NT2/D1 (cell line): ENCODE measurements around the gene HNRNPU.

ENCODE experiments used
- DNase-seq: peaks from one replicate; pipeline ENCODE4 v3.0.0-alpha.2; 2011; ENCODE audit warnings: low read depth, low spot score
- H3K27me3 ChIP-seq: 2 replicates; pipeline ENCODE4 v1.6.0; 2011; ENCODE audit warnings: mild to moderate bottlenecking; ENCODE audit not compliant: insufficient read length, insufficient read depth
- H3K36me3 ChIP-seq: 2 replicates; pipeline ENCODE4 v1.6.1; 2011; ENCODE audit warnings: mild to moderate bottlenecking, low read length, mixed read lengths; ENCODE audit not compliant: insufficient read depth, insufficient read length
- H3K4me1 ChIP-seq: 2 replicates; pipeline ENCODE4 v1.5.1; 2011; ENCODE audit not compliant: insufficient read depth, insufficient read length
- H3K4me3 ChIP-seq: 2 replicates; pipeline ENCODE4 v1.5.1; 2011; ENCODE audit warnings: low read depth; ENCODE audit not compliant: insufficient read length
- H3K9ac ChIP-seq: 2 replicates; pipeline ENCODE4 v1.6.0; 2011; ENCODE audit warnings: low read depth; ENCODE audit not compliant: insufficient read length
- H3K9me3 ChIP-seq: 2 replicates; pipeline ENCODE4 v1.5.1; 2011; ENCODE audit warnings: mild to moderate bottlenecking, low read length; ENCODE audit not compliant: insufficient read depth
- SUZ12 ChIP-seq: IDR thresholded peaks from 2 replicates; pipeline ENCODE4 v1.6.1; 2011; ENCODE audit not compliant: insufficient read length, insufficient read depth; ENCODE audit errors: extremely low read depth
- YY1 ChIP-seq: IDR thresholded peaks from 2 replicates; pipeline ENCODE4 v1.6.1; 2011; ENCODE audit not compliant: insufficient read length, insufficient read depth
- ZNF274 ChIP-seq: IDR thresholded peaks from 2 replicates; pipeline ENCODE4 v1.6.1; 2011; ENCODE audit warnings: mild to moderate bottlenecking, low read depth, low read length

Gene HNRNPU

GRCh38 chr1:244868484-244869363 lies 4.4 kb upstream of the HNRNPU start:
- Histone ChIP-seq H3K36me3 (peaks cover 3% of the 10 kb centered on the region), H3K4me3 (no peak overlapping the region), H3K27me3 (no peaks in the 10 kb centered on the region), H3K9me3 (no peaks in the 10 kb centered on the region), H3K9ac (no peak overlapping the region), H3K4me1 (peaks cover 4% of the 10 kb centered on the region)
- no peak for DNase-seq
- no peak for TF ChIP-seq SUZ12
- TF ChIP-seq ZNF274, result no peak
- no peak for TF ChIP-seq YY1

GRCh38 chr1:244866355-244866754 lies 2.0 kb upstream of the HNRNPU start:
- no peaks in the 10 kb centered on the region for H3K27me3 ChIP-seq
- H3K9me3 ChIP-seq, result no peaks in the 10 kb centered on the region
- no peak overlapping the region for H3K9ac ChIP-seq
- peaks cover 4% of the 10 kb centered on the region for H3K4me1 ChIP-seq
- H3K4me3 ChIP-seq, result no peak overlapping the region
- no peak for DNase-seq
- TF ChIP-seq SUZ12, result no peak
- no peak for TF ChIP-seq ZNF274
- TF ChIP-seq YY1, result no peak
- peaks cover 21% of the 10 kb centered on the region for H3K36me3 ChIP-seq

DNA sequence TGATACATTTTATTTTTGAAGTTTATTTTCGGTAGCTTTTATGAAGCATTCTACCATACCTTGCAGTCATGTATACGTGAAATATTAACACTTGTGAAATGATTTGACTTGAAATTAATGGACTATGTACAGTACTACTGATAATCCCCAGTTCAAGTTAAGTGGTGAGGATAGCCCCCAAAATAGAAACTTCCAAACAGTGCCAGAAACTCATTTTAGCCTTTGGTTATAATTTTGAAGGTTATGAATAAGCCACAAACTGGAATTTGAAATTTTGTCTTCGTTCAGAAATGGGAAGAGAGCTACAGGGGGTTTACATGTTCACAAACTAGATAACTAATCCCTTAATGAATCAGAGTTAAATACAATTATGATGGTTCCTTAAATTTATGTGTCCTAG lies 1.5 kb upstream of the HNRNPU start:
- DNase-seq, result no peak
- Histone ChIP-seq H3K27me3 (no peaks in the 10 kb centered on the region), H3K36me3 (peaks cover 26% of the 10 kb centered on the region), H3K4me3 (no peak overlapping the region), H3K4me1 (peaks cover 4% of the 10 kb centered on the region), H3K9me3 (no peaks in the 10 kb centered on the region), H3K9ac (peak overlapping the region; percentile 53)
- TF ChIP-seq ZNF274 (no peak), YY1 (no peak), SUZ12 (no peak)

DNA sequence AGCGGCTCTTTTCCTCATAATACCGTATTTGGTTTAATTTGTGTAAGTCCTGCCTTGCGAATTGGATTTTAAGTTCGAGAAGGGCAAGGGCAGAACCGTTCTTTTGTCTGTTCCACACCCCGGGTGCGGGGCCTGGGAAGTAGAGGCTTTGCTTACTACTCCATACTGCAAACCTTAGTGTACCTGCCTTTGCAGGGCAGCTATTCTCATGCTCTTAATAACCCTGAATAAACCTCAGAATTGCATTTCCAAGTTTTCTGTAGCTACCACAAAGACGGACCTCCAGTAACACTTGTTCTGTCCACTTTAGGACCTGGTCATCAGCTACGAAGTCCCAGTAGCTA lies 657 bp upstream of the HNRNPU start:
- peaks cover 6% of the 10 kb centered on the region for H3K4me1 ChIP-seq
- peak overlapping the region; percentile 99 for H3K4me3 ChIP-seq
- peaks cover 35% of the 10 kb centered on the region for H3K36me3 ChIP-seq
- no peak for TF ChIP-seq SUZ12
- no peak for TF ChIP-seq YY1
- TF ChIP-seq ZNF274, result no peak
- no peaks in the 10 kb centered on the region for H3K9me3 ChIP-seq
- H3K27me3 ChIP-seq, result no peaks in the 10 kb centered on the region
- H3K9ac ChIP-seq, result peak overlapping the region; percentile 99
- peak; percentile 55 for DNase-seq

- Histone ChIP-seq H3K4me1 (peaks cover 3% of the 10 kb centered on the region), H3K4me3 (peak overlapping the region; percentile 99), H3K36me3 (peaks cover 48% of the 10 kb centered on the region), H3K27me3 (no peaks in the 10 kb centered on the region), H3K9me3 (no peaks in the 10 kb centered on the region), H3K9ac (peak overlapping the region; percentile 99)
- DNase-seq, result no peak
- no peak for TF ChIP-seq YY1
- no peak for TF ChIP-seq ZNF274
- no peak for TF ChIP-seq SUZ12
These were observed 671 bp downstream of the HNRNPU start for GRCh38 chr1:244863491-244864252.

DNA sequence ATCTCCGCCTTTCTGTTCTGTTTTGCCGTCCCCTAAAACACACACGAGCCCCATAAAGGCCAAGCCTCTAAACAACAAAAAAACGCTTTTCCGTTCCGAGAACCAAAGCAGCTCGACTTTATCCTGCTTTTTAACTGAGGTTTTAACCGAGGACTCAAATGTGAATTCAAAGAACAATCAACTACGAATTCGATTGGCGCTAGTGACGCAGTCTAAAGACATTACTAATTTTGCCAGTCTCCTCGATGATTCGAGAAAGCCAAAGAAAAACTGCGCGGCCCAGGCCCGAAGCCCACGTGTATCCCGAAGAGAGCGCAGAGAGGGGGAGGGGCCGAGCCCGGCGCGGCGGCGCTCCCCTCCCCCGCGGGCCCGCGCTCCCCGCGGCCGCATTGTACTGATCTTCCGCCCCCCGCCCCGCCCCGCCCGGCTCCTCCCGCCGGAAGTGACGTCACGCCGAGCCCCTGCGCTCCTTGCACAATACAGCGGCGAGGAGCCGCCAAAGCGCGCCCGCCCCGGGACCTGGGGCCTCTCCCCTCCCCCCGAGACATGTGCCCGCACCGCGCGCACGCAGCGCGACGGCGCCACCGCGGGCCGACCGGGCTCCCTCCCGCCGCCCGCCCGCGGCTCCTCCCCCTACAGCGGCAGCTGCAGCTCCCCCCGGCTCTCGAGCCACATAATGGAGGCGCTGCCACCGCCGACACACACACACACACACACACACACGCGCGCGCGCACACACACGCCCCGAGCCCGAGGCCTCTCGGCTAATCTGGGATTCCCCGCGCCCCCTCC lies 1.4 kb downstream of the HNRNPU start:
- Histone ChIP-seq H3K4me3 (peak overlapping the region; percentile 99), H3K36me3 (peaks cover 56% of the 10 kb centered on the region), H3K27me3 (no peaks in the 10 kb centered on the region), H3K4me1 (peaks cover 3% of the 10 kb centered on the region), H3K9me3 (no peaks in the 10 kb centered on the region), H3K9ac (peak overlapping the region; percentile 99)
- no peak for TF ChIP-seq SUZ12
- TF ChIP-seq ZNF274, result no peak
- TF ChIP-seq YY1, result no peak
- peak; percentile 98 for DNase-seq
